Testis (tissue), 2 donors: ENCODE measurements around the gene CDON.

ENCODE experiments used
- CTCF ChIP-seq, 3 experiments: fragments of 450-650 bp in 2 of 3; fragments of 200-600 bp in 1 of 3; sonication (generic) in 1 of 3; IDR thresholded peaks; one replicate each; pipeline ENCODE4 v1.5.1; 2016 to 2019; ENCODE audit warnings: antibody characterized with exemption in 3 of 3, mild to moderate bottlenecking in 2 of 3, moderate library complexity in 1 of 3
- POLR2A ChIP-seq: fragments of 450-650 bp; IDR thresholded peaks from one replicate; pipeline ENCODE4 v1.6.1; 2017; ENCODE audit warnings: antibody characterized with exemption, mild to moderate bottlenecking, moderate library complexity

GRCh38 chr11:125949271-125950177 lies 113.1 kb downstream of the CDON start:
- TF ChIP-seq POLR2A, result no peak
- no peak for TF ChIP-seq CTCF (IDR thresholded peaks at IDR 0.05)
